HG03460 (cell line): ENCODE measurements around the gene TRAF6.
"Not testable (repeated sequence)": the region's sequence is repeated elsewhere in the genome, so short reads cannot be mapped to it uniquely, and the experiment has no call there.

ENCODE experiments used
- ATAC-seq: cut with Tn5 transposase; IDR thresholded peaks from one replicate; pipeline ENCODE4 v1.9.1; 2021; ENCODE audit not compliant: unreplicated experiment

TRAF6 gene, protein sequence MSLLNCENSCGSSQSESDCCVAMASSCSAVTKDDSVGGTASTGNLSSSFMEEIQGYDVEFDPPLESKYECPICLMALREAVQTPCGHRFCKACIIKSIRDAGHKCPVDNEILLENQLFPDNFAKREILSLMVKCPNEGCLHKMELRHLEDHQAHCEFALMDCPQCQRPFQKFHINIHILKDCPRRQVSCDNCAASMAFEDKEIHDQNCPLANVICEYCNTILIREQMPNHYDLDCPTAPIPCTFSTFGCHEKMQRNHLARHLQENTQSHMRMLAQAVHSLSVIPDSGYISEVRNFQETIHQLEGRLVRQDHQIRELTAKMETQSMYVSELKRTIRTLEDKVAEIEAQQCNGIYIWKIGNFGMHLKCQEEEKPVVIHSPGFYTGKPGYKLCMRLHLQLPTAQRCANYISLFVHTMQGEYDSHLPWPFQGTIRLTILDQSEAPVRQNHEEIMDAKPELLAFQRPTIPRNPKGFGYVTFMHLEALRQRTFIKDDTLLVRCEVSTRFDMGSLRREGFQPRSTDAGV

GRCh38 chr11:36509694-36510593, at the start of gene TRAF6:
TSS of gene TRAF6 (minus strand) at chr11:36510272. CDS start at chr11:36501515, 8,757 bp downstream.
- ATAC-seq: peak; percentile 97

GRCh38 chr11:36558571-36559413, 48.7 kb upstream of the TRAF6 start:
- ATAC-seq: peak; percentile 93

DNA sequence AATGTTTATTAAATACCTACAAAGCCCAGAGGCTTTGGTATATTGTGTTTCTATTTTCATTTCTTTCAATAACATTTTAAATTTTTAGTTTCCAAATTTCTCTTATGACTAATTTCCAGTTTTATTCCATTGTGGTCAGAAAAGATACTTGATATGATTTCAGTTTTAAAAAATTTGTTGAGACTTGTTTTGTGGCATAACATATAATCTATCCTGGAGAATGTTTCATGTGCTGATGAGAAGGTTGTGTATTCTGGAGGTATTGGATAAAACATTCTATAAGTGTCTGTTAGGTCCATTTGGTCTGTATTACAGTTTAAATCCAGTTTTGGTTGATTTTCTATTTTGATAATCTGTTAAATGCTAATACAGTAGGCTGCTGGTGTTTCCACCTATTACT, 47.9 kb upstream of the TRAF6 start:
- no peak for ATAC-seq

DNA sequence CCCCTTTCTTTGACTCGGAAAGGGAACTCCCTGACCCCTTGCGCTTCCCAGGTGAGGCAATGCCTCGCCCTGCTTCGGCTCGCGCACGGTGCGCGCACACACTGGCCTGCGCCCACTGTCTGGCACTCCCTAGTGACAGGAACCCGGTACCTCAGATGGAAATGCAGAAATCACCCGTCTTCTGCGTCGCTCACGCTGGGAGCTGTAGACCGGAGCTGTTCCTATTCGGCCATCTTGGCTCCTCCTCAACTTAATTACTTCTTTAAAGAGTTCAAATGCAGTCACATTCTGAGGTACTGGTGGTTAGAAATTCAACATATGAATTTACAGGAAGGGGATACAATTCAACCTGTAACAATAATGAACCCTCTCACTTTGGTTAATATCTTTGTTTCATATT, 47.3 kb upstream of the TRAF6 start:
- ATAC-seq: not testable (repeated sequence)

- ATAC-seq: no peak
Measured at GRCh38 chr11:36550385-36551115, 40.5 kb upstream of the TRAF6 start.

- peak; percentile 96 for ATAC-seq
Measured at GRCh38 chr11:36540998-36541397, 30.9 kb upstream of the TRAF6 start.

GRCh38 chr11:36534276-36534840, 24.3 kb upstream of the TRAF6 start:
- no peak for ATAC-seq

GRCh38 chr11:36532941-36533601, 23.0 kb upstream of the TRAF6 start:
- ATAC-seq: no peak

DNA sequence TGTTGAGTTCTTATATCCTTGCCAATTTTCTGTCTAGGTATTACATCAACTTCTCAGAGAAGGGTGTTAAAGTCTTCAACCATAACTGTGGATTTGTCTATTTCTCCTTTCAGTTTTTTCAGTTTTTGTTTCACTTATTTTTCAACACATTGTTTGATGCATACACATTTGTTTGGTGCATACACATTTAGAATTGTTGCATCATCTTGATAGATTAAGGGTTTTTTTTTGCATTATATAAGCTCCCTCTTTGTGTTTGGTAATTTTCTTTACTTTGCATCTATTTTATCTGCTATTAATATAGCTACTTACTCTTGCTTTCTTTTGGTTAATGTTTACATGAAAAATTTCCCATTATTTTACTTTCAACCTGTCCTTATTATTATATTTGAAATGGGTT, 20.8 kb upstream of the TRAF6 start:
- ATAC-seq: no peak

DNA sequence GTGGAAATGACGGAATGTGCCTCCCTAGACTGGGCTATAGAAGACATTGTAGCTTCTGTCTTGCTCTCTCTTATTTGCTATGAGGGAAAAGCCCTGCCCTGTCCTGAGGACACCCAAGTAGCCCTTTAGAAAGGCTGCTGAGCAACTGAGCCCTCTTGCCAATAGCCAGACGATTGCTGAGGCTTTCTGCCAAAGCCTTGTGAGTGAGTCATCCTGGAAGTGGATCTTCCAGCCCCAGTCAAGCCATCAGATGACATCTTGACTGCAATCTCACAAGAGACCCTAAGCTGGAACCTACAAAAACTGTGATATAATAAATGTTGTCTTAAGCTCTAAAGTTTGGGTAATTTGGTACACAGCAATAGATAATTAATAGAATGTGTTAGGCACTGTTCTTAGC, 3.9 kb upstream of the TRAF6 start:
- no peak for ATAC-seq

GRCh38 chr11:36512016-36512415, 1.9 kb upstream of the TRAF6 start:
- no peak for ATAC-seq

DNA sequence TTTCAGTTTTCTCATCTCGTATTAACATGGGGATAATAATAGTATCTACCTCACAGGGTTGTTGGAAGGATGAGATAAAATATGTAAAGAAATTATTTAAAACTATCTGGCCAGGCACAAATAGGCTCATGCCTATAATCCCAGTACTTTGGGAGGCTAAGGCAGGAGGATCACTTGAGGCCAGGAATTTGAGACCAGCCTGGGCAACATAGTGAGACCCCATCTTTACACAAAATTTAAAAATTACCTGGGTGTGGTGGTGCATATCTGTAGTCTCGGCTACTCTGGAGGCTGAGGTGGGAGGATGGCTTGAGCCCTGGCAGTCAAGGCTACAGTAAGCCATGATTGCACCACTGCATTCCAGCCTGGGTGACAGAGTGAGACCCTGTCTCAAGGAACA, 990 bp upstream of the TRAF6 start:
- not testable (repeated sequence) for ATAC-seq

DNA sequence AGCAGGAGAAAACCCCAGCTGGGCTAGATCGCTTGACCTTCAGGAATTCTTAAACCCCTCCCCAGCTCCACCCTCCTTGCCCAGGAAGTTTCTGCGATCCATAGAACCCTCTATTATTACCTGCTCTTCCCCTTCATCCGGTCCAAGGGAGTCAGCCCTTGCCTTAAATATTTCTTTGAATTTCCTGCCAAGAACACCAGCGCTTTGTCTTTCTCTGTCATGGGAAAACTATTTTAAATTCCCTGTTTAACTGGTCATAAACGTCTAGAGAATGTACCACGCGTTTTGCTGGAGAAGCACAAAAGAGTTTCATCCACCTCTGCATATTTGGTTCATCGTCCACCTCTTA, 496 bp upstream of the TRAF6 start:
- no peak for ATAC-seq

GRCh38 chr11:36509201-36509639, 852 bp downstream of the TRAF6 start:
- ATAC-seq: peak; percentile 10

DNA sequence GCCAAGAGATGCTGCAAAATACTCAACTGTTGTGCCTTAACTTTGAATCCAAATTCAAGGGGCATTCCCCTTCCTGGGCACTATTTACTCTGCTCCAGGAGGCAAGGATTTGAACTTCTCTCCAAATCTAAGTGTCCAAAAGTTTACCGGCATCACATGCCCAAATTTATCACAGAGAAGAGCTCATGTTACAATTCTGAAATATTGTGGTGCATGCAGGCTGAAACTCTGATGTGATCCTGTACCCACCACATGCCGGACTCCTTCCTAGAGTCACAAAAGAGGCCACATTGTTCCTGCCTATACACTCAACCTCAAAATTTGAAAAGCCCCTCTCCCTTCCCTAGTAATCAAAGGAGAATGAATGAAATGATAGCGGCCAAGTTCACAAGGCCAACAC, 1.3 kb downstream of the TRAF6 start:
- no peak for ATAC-seq

DNA sequence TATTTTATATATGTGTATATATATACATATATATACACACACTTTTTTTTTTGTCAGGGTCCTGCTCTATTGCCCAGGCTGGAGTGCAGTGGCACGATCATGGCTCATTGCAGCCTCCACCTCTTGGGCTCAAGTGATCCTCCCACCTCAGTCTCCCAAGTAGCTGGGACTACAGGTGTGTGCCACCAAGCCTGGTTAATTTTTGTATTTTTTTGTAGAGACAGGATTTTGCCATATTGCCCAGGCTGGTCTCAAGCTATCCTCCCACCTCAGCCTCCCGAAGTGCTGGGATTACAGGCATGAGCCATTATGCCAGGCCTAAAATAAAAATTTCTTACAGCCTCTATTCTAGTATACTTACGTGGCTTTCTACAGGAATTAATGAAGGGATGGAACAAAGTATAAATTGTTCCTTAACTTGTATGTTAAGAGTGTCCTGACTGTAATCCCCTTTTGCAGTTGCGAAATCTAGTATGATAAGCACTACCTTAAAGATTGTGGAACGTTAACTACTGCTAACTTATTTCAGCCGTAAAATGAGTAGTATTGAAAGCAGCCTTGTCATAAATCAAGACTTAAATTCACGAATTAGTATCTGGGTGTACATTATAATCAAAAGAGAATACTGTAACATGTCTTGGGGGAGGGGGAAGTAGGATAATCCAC, 2.1 kb downstream of the TRAF6 start:
- no peak for ATAC-seq

DNA sequence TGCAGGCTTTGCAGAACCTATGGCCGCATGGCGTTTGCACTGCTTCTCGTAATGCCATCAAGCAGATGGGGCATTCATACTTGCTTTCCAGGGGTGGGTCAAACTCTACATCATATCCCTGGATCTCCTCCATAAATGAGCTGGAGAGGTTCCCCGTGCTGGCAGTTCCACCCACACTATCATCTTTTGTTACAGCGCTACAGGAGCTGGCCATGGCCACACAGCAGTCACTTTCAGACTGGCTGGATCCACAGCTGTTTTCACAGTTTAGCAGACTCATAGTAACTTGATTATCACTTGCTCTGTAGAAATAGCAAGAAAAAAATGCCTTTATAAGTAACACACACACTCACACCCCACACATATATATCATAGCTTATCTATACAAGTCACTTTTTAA, 8.8 kb downstream of the TRAF6 start:
- no peak for ATAC-seq

DNA sequence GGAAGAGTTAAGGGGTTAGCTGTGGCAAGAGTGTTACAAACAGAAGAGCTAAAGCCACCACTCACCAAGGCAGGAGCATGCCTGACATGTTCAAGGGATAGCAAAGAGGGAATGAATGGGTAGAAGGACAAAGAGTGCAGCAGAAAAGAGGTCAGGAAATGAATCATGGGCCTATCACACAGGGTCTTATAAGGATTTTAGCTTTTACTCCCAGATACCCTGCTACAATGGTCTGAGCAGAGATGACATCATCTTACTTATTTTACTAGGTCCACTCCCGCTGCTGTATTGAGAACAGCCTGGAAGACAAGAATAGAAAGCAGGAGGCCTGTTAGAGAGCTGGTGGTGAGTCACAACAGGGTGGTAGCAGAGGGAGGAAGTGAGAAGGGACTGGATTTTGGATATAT, 9.8 kb downstream of the TRAF6 start:
- peak; percentile 92 for ATAC-seq

DNA sequence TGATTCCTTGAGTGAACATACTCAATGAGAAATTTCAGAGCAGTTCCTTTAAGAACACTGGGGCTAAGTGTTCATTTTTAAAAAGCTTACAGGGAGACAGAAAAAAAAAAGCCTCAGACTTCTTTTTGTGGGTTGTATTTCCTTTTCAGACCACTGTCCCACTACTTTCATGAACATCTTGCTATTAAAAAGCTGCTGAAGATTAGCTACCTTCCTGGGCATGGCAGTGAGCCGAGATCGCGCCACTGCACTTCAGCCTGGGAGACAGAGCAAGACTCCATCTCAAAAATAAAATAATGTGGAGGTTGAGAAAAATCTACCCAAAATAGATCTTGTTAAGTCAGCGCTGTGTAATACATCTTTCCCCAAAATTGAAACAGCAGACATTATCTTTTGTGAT, 10.8 kb downstream of the TRAF6 start:
- no peak for ATAC-seq
